ENCODE results near the gene SLC22A4.

The SLC22A4 gene

GRCh38 chr5:132383261-132383660 is 89.1 kb downstream of the SLC22A4 start:
- no peak for FAIRE-seq
- no peak for DNase-seq (ENCODE audit: insufficient read length, low spot score)
- TF ChIP-seq POLR2A (IDR thresholded peaks at IDR 0.05; ENCODE audit: low read depth, low read length), result no peak

DNA sequence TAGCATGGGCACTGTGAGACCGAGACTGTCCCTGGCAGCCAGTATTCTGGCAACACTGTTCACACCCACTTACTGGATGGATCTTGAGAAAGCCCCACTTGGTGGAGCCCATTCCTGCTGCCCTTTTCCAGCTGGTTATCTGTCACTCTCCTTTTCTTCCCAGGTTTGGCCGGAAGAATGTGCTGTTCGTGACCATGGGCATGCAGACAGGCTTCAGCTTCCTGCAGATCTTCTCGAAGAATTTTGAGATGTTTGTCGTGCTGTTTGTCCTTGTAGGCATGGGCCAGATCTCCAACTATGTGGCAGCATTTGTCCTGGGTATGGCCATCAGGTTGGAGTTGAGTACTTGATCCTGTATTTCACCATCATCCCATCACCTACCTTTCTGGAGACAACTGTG is 89.8 kb downstream of the SLC22A4 start:
- TF ChIP-seq POLR2A (IDR thresholded peaks at IDR 0.05; ENCODE audit: low read depth, low read length), result no peak
- DNase-seq (ENCODE audit: insufficient read length, low spot score) (no peak), FAIRE-seq (no peak)

DNA sequence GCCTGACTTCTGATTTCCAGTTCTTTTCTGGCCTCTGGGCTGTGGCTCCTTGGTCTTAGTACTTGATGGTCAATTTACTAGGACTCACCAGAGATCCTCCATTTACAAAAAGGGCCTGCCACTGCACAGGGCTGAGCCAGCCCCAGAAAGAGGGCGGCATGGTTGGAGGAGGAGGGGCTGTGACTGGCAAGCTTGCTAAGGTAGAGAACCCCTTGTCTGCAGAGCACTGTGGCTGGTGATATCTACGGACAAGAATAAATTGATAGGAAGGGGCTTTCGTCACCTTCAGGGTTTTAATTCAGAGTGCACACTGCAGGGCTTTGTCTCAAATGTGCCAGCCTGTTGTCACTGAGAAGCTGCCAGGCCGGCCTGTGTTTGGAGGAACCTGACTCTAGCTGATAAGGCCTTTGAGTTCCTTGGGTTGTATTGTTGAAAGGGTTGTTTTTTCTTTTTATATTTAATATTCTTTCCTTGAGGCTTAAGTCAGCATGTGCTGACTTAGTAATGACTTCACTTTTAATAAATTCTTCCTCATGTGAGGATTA is 90.4 kb downstream of the SLC22A4 start:
- no peak for FAIRE-seq
- TF ChIP-seq POLR2A (IDR thresholded peaks at IDR 0.05; ENCODE audit: low read depth, low read length), result no peak
- no peak for DNase-seq (ENCODE audit: insufficient read length, low spot score)

GRCh38 chr5:132385326-132386105 is 91.3 kb downstream of the SLC22A4 start:
- FAIRE-seq (no peak), DNase-seq (ENCODE audit: insufficient read length, low spot score) (peak; percentile 63)
- TF ChIP-seq POLR2A (IDR thresholded peaks at IDR 0.05; ENCODE audit: low read depth, low read length), result no peak

DNA sequence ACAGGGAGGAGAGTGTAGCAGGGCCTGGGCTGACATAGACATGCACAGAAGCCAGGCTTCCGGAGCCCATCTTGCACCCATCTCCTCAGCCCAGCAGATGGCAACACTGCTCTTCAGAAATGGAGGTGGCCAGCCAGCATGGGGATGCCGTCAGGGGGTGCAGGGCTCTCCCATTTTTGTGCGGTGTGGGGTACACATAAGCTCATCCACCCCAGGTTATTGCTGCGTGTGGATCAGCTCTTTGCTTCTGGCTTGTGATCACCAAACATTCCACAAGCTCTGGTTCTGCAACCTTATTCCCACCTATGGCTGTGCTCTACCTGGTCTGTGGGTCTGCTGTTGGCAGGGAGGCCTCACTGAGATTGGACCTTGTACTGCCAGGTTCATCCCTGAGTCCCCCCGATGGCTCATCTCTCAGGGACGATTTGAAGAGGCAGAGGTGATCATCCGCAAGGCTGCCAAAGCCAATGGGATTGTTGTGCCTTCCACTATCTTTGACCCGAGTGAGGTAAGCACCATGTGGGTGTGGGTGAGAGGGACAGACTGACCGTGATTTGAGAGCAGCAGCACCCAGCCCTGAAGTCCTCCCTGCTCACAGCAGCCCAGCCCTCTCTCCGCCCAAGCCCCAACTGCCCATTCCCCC is 92.6 kb downstream of the SLC22A4 start:
- TF ChIP-seq POLR2A (IDR thresholded peaks at IDR 0.05; ENCODE audit: low read depth, low read length), result no peak
- DNase-seq (ENCODE audit: insufficient read length, low spot score), result peak; percentile 58
- no peak for FAIRE-seq

GRCh38 chr5:132387640-132388117 is 93.5 kb downstream of the SLC22A4 start:
- FAIRE-seq, result no peak
- TF ChIP-seq POLR2A (IDR thresholded peaks at IDR 0.05; ENCODE audit: low read depth, low read length), result no peak
- DNase-seq (ENCODE audit: insufficient read length, low spot score), result peak; percentile 82

GRCh38 chr5:132388244-132389050 is 94.3 kb downstream of the SLC22A4 start:
- DNase-seq (ENCODE audit: insufficient read length, low spot score) (no peak), FAIRE-seq (no peak)
- no peak for TF ChIP-seq POLR2A (IDR thresholded peaks at IDR 0.05; ENCODE audit: low read depth, low read length)

DNA sequence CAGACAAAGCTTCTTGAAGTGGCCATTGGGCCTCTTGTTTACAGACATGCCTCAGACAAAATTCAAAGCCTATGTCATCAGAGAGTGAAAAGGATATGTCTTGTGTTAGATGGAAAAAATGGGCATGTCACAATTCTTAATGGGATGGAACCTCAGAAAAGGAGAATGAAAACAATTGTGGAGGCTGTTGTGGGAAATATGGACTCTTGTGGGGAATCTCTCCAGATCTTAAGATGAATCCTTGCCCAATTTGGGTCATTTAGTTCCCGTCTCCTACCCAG is 94.8 kb downstream of the SLC22A4 start:
- no peak for TF ChIP-seq POLR2A (IDR thresholded peaks at IDR 0.05; ENCODE audit: low read depth, low read length)
- no peak for FAIRE-seq

GRCh38 chr5:132389585-132390286 is 95.5 kb downstream of the SLC22A4 start:
- no peak for TF ChIP-seq POLR2A (IDR thresholded peaks at IDR 0.05; ENCODE audit: low read depth, low read length)
- DNase-seq (ENCODE audit: insufficient read length, low spot score) (peak; percentile 91), FAIRE-seq (peak; percentile 93)

More for the DNA sequence above, 94.8 kb downstream of the SLC22A4 start:
- no peak for DNase-seq (ENCODE audit: insufficient read length, low spot score)

- DNase-seq (ENCODE audit: insufficient read length, low spot score) (no peak), FAIRE-seq (no peak)
- TF ChIP-seq POLR2A (IDR thresholded peaks at IDR 0.05; ENCODE audit: low read depth, low read length), result no peak
Observed at GRCh38 chr5:132391247-132391646, 97.1 kb downstream of the SLC22A4 start.

DNA sequence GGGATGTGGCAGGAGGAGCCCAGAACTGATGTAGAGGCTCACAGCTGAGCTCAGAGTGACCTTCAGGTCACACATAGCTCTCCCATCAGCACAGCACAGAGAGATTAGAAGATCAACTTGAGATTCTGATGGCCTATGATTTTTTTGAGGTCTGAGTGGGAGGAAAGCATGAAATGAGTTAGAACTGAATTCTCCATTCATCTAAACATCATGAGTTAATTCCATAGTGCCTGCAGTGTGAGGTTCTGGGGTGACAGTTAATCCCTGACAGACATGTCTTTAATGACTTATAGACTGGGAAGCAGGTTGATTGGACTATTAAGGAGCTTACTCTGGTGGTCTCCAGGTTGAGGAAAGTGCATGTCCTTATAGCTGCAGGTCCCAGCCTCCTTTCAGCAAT is 97.7 kb downstream of the SLC22A4 start:
- DNase-seq (ENCODE audit: insufficient read length, low spot score) (no peak), FAIRE-seq (no peak)
- no peak for TF ChIP-seq POLR2A (IDR thresholded peaks at IDR 0.05; ENCODE audit: low read depth, low read length)

- FAIRE-seq (no peak), DNase-seq (ENCODE audit: insufficient read length, low spot score) (no peak)
- TF ChIP-seq POLR2A (IDR thresholded peaks at IDR 0.05; ENCODE audit: low read depth, low read length), result no peak
Observed at GRCh38 chr5:132392411-132392810, 98.2 kb downstream of the SLC22A4 start.

DNA sequence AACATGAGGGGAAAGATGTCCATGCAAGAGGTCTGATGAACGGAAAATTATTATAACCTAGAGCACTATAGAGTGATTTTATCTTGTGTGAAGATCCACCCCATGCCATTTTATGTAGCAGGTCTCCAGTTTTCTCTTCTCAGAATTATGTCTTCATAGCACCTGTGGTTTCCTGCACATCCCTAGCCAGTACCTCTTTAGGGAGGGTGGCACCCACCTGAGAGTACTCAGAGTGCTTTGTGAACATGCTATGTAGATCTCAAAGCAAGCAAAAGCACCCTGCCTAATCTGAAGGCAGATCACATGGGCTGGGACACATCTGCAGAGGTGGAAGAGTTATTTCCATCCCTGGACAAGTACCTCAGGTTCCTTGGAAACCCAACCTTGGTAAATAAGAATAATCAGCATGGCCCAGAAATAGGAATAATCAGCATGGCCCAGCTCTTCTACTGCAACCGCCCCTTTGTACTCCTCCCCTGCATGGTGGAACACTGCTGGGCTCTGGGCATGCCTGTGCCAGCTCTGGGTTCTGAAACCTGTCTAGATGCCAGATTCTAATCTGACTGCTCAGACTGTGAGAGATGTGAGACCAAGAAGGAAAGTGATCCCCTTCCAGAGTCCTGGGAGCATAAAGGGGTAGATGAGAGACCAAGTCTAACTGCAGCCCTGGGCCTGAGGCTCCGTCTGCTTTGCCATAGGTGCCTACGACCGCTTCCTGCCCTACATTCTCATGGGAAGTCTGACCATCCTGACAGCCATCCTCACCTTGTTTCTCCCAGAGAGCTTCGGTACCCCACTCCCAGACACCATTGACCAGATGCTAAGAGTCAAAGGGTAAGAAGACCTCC is 99.0 kb downstream of the SLC22A4 start:
- TF ChIP-seq POLR2A (IDR thresholded peaks at IDR 0.05; ENCODE audit: low read depth, low read length), result no peak
- no peak for DNase-seq (ENCODE audit: insufficient read length, low spot score)
- no peak for FAIRE-seq

Data from H54 (cell line).